Left forelimb (tissue), 1 donor: ENCODE data around the gene HYAL3.
"Not testable (repeated sequence)": the region's sequence is repeated elsewhere in the genome, so short reads cannot be mapped to it uniquely, and the experiment has no call there.

Source experiments
- DNase-seq: peaks from one replicate; pipeline ENCODE4 v3.0.0-alpha.2; 2018; ENCODE audit warnings: low spot score

HYAL3 gene

DNA sequence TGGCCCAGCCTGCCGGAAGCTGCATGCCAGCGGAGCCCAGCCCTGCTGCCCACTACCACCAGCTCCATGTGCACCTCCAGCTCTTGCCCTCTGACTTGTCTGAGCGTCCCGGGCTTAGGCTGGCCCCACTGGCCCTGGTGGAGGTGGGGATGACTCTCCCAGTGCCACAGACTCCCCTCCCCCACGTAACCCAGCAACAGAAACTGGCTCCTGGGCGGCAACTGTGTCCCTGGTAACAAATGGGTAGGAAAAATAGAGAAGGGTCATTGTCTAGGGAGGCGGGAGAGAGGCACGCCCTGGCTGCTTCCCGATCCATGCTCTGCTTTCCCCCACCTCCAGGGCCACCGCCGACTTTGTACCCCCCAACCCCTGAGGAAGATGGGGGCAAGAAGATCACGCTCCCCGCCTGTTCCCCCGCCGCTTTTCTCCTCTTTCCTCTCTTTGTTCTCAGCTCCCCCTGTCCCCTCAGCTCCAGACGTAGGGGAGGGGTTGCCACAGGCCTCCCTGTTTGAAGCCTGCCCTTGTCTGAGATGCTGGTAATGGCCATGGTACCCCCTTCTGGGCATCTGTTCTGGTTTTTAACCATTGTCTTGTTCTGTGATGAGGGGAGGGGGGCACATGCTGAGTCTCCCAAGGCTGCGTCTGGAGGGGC lies 41.0 kb downstream of the HYAL3 start:
- DNase-seq = no peak

DNA sequence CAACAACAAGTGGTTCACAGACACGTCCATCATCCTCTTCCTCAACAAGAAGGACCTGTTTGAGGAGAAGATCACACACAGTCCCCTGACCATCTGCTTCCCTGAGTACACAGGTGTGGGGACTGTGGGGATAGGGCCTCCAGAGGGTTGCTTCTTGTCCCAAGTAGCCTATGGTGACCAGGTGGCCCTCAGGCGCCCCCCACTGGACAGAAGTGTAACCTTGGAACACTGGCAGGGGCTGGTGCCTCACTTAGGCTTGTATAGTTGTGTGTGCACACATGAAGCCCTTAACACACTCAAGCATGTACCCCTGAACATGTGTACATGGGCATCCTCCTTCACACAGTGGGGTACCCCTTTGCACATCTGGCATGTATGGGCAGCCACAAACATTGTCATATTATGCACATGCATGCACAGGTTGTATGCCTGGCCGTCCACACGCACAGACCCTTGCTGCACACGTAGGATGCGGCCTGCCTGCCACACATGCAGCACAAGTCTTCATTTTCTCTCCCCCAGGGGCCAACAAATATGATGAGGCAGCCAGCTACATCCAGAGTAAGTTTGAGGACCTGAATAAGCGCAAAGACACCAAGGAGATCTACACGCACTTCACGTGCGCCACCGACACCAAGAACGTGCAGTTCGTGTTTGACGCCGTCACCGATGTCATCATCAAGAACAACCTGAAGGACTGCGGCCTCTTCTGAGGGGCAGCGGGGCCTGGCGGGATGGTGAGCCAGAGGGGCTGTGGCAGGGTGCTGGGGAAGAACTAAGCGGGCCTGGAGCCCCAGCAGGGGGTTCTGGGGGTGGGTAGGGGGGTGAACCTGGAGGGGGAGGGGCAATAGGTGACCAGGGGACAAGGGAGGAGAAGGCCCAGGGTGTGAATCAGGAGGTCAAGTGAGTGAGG lies 42.0 kb downstream of the HYAL3 start:
- no peak for DNase-seq

DNA sequence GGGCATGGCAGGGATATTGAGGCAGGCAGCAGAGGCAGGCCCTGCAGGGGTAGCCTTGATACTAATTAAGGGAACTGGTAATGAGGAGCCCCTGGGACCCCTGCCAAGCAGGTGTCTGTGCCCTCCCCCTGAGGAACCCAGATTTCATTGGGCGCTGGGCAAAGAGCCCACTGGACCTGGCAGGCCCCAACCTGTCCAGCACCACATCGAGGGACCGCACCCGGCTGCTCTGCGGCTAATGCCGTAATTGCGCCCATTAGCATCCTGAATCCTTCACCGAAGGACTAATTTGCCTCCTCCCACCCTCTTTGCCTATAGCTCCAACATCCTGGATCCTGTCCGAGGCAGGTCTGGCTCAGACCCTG lies 44.0 kb downstream of the HYAL3 start:
- DNase-seq = no peak

DNA sequence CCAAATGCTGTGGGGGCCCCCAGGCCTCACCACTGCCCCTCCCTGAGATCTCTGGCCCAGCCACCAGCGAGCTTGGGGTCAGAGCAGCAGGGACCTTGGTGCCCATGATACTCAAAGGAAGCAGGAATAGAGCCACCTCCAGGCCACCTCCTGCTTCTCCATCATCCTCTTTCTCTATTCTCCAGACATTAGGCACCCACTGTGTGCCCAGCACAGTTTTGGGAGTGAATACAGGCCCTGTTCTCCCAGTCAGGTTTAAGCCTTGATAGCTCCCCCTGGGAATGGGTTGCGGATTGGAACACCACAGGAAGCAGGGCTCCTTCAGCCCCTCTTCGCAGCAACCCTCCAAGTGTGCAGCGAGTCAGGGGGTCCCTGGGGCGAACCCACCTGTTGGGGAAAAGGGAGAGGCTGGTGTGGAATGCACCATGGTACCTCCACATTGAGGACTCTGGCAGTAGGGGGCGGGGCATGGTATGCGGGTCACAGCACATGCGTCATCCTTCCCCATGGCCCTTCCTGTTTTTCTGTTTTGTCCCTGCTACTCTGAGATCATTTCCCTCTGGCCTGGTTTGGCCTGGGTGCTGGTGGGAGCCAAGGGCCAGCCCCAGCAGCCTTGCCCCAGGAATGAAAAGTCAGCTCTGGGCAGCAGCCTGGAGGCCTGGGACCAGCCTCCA lies 44.5 kb downstream of the HYAL3 start:
- DNase-seq = no peak

DNA sequence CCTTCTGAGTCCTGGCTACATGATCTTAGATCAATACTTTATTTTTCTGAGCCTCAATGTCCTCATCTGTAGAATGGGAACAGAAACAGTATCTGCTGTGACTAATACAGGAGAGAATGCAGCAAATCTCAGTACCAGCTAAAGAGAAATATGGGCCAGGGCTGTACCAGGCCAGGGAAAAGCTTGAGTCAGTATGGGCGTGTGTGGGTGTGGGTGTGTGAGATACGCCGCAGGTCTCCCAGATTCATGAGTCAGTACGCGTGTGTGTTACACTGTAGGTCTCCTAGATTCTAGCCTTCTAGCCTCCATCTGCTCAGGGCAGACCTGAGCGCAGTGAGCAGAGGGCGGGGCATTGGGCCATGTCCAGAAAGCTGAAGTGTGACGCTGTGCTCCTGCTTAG lies 48.0 kb downstream of the HYAL3 start:
- DNase-seq = no peak

DNA sequence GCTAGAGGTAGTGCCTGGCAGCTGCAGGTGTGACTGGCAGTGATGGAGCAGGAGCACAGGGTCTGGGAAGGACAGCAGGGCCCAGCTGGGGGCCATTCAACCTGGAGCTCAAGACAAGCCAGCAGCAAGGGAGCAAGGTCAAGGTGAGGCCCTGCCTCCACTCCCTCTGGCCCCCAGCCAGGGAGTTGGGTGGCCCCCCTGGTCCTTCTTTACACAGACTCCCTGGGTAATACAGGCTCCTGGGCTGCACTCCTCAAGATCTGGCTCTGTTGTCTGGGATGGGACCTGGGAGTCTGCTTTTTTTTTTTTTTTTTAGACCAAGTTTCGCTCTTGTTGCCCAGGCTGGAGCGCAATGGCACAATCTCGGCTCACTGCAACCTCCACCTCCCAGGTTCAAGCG lies 48.7 kb downstream of the HYAL3 start:
- DNase-seq = no peak

DNA sequence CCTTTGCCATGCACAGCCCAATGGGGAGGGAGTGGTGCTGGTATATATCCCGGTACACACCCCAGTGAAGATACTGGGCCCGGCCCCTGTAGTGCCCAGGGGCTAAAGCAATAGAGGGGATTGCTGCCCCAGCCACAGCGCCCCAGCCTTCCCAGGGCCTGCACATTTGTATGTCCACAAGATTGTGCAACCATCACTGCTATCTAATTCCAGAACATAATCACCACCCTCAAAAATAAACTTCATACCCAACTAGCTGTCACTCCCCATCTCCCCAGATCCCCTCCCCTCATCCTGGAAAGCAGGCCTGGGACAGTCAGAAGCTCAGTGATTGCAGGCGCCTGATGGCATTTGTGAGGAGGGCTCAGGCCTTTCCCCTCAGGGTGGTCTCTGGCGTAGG lies 49.7 kb downstream of the HYAL3 start:
- no peak for DNase-seq

DNA sequence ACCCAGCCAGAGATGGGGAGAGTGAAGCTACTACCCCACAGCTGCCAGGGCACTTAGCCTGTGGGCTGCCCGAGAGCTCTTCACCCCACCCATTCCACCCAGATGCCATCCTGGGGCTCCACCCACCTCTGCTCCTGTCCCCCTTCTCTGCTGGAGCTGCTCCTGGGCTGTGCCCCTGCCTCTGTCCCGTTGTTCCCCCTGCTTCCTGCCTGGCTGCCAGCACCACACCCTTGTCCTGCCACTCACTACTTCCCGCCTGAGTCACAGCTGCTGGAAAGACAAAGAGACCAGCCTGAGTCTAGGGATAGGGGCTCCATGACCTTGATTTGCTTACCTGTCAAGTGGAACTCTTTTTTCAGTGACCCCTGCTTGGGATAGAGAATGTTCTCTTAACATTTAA lies 50.8 kb downstream of the HYAL3 start:
- DNase-seq = no peak

DNA sequence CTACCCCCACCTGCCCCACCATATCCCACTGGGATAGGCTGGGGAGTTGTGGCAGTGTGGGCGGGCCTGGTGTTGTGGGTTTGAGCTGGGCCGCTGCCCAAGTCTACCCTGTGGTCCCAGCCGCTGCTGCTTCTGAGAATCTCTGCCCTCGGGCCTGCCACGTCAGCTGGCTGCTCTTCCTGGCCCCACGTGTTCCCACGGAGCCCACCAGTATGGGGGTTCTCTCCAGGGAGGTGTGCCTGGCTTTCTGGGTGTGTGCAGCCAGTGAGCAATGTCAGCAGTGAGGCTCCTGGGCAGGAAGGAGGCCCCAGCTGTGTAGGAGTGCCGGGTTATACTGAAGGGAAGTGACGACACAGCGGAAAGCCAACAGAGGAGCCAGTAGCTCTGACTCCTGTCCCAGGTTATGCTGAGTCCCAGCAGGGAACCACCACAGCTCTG lies 52.7 kb downstream of the HYAL3 start:
- DNase-seq = no peak

DNA sequence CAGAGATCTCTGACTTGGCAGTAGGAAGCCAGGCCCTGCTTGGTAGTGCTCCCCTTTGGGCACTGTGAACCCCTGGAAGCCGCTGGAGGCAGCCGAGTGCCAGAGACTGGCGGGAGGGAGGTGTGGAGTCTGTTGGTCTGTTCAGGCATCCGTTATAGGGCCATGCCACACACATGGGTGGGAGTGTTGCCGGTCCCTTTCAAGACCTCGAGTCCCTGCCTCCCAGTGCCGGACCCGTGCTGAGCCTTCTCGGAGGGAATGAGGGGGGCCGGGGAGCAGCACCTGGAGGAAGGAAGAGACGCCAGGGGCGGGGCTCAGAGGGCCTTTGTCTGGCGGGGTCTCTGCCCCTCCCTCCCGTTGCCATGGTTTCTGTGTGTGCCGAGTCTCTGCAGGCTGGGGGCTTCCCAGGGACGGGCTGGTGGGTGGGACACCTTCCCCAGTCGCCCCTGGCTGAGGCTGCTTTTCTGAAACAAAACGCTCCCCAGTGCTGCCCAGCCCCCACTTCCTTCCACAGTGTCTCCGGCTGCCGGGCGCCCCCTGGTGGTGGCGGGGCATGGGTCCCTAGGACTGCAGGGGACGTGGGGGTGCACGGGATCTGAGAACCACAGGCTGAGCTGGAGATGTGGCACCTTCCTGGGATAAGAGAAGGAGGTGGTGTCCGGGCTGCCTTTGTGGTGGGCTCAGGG lies 53.2 kb downstream of the HYAL3 start:
- peak; percentile 94 for DNase-seq

DNA sequence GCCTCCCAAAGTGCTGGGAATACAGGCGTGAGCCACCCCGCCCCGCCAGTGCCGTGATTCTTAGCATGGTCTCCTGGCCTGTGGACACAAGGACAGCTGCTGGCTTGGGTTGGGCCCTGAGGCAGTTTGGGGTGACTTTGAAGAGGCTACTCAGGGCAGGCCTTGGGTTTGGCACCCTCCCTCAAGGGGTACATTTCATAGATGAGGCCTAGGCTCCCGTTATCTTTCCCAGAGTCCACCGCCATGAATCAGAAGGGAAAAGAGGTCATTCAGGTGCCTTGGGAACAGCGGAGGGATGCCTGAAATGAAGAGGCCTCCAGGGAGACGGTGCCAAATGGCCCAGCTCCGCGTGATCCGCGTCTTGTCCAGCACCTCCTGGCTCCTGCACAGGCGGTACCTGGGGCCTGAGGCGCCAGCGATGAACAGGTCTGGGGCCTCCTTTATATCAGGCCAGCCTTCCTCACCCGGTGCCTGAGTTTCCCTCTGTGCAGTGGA lies 53.9 kb downstream of the HYAL3 start:
- DNase-seq = no peak

DNA sequence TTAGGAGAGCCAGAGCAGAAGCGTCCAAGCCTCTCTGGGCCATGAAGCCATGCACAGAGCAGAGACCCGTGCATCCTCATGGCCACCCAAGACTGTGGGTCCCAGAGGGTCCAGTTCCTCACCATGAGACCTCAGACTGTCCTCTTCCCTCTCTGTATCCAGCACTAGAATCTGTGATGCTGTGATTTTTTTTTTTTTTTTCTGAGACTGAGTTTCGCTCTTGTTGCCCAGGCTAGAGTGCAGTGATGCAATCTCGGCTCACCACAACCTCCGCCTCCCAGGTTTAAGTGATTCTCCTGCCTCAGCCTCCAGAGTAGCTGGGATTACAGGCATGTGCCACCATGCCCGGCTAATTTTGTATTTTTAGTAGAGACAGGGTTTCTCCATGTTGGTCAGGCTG lies 54.4 kb downstream of the HYAL3 start:
- DNase-seq = not testable (repeated sequence)

DNA sequence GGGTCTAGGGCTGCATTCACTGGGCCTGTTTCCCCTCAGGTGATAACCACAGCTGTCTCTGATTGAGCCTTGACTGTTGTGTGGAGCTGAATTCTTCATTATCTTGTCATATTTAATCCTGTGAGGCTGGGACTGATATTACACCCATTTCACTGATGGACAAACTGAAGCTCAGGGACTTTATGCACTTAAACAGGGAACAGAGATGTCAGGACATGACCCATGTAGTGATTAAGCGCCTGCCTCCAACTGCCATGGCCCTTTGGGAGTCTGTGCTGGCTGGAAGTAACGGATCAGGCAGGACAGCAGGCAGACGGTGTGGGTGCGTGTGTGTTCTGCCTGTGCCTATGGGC lies 55.7 kb downstream of the HYAL3 start:
- DNase-seq = no peak

DNA sequence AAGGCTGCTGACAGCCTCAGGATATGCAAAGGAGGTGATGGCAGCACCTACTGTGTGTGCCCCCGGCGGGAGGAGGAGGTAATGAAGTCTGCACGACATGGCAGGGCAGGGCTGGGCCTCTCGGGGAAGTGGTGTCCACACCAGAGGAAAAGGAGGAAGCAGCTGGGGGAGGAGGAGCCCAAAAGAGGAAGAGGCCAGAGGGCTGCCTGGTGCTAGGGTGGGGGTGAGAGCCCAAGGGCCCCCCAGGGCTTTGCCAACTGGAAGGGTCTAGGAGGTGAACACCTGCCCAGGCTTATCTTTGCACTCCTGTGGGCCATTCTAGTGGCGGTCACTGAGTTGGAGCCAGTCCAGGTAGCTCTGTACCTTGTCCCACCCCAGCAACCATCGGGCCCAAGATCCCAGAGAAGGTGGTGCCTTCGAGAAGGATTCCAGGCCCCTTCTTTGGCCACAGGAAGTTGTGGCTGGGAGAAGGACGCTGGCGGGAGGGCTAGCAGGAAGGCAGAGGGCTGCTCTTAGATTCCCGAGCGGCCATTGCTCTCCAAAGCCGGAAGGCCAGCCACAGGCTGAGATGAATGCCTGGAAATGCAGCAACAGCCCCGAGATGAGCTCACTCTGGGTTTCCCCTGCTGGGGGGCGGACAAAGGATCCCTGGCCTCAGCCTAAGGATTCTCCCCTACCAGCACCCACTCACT lies 56.2 kb downstream of the HYAL3 start:
- no peak for DNase-seq
